PC-9 (cell line): ENCODE results near the gene CD83. TPM values are rescaled to one million over a fixed set of nuclear protein-coding genes. Genes with fewer than 3 reads are reported as not detected.

ENCODE experiments used
- BruUV-seq: library from RNA; stranded (reverse); fragments of 400-500 nt; replicated peaks from 2 replicates; lab custom pipeline; 2021; lab: Mats Ljungman, UMichigan
- CTCF ChIA-PET: fragments of 300-600 bp; sonication (Branson Sonifier 250); formaldehyde crosslinking; loops from one replicate; lab custom pipeline; 2022; ENCODE audit warnings: antibody characterized with exemption; lab: Charles Lee
- POLR2A ChIA-PET: fragments of 300-600 bp; sonication (Branson Sonifier 250); formaldehyde crosslinking; loops from one replicate; lab custom pipeline; 2022; ENCODE audit warnings: antibody characterized with exemption; ENCODE audit not compliant: unreplicated experiment; lab: Charles Lee
- DNase-seq, 2 experiments: peaks; one replicate each; pipeline versions ENCODE4 v3.0.0 to v3.0.0-alpha.2; 2015 to 2022; ENCODE audit warnings: mixed read lengths in 1 of 2
- H2AFZ ChIP-seq: fragments of 200-600 bp; sonication (generic); 2 replicates; pipeline ENCODE4 v1.8.1; 2017; ENCODE audit warnings: antibody characterized with exemption
- H3F3A ChIP-seq: fragments of 200-600 bp; sonication (generic); 2 replicates; pipeline ENCODE4 v1.8.1; 2017; ENCODE audit warnings: antibody characterized with exemption, mild to moderate bottlenecking, low read depth; ENCODE audit not compliant: insufficient read depth
- H3K27ac ChIP-seq: fragments of 200-600 bp; sonication (generic); 2 replicates; pipeline ENCODE4 v1.6.1; 2016; ENCODE audit warnings: mixed run types
- H3K27me3 ChIP-seq: fragments of 200-600 bp; sonication (generic); 2 replicates; pipeline ENCODE4 v1.6.1; 2016; ENCODE audit warnings: low read depth, mixed run types; ENCODE audit not compliant: insufficient read depth
- H3K36me3 ChIP-seq: fragments of 200-600 bp; sonication (generic); 2 replicates; pipeline ENCODE4 v1.6.1; 2016; ENCODE audit warnings: low read depth, mixed run types
- H3K4me1 ChIP-seq: fragments of 200-600 bp; sonication (generic); replicated peaks from 2 replicates; pipeline ENCODE4 v1.6.1; 2016; ENCODE audit warnings: mixed run types; ENCODE audit not compliant: insufficient read depth
- H3K4me2 ChIP-seq: fragments of 200-600 bp; sonication (generic); 2 replicates; pipeline ENCODE4 v1.6.1; 2017; ENCODE audit warnings: mixed run types
- H3K4me3 ChIP-seq: fragments of 200-600 bp; sonication (generic); 2 replicates; pipeline ENCODE4 v1.6.1; 2016; ENCODE audit warnings: mixed run types
- H3K79me2 ChIP-seq: fragments of 200-600 bp; sonication (generic); 2 replicates; pipeline ENCODE4 v1.6.1; 2017; ENCODE audit warnings: low read depth, mixed run types
- H3K9me2 ChIP-seq: fragments of 200-600 bp; sonication (generic); 2 replicates; pipeline ENCODE4 v1.8.1; 2017; ENCODE audit warnings: mild to moderate bottlenecking; ENCODE audit not compliant: insufficient read depth
- H3K9me3 ChIP-seq: fragments of 200-600 bp; sonication (generic); 2 replicates; pipeline ENCODE4 v1.8.1; 2016; ENCODE audit warnings: low read depth; ENCODE audit not compliant: insufficient read depth
- H4K20me1 ChIP-seq: fragments of 200-600 bp; sonication (generic); 2 replicates; pipeline ENCODE4 v1.8.1; 2017; ENCODE audit not compliant: insufficient read depth
- EZH2 ChIP-seq: fragments of 200-600 bp; sonication (generic); IDR thresholded peaks from 2 replicates; pipeline ENCODE4 v1.8.0; 2017; ENCODE audit warnings: antibody characterized with exemption, low read depth
- intact Hi-C: fragments of 100-400 bp; cut with micrococcal nuclease; formaldehyde crosslinking; loops from one replicate; pipeline ENCODE4 v1.10.0; 2022; ENCODE audit not compliant: unreplicated experiment
- total RNA-seq: library from RNA; stranded (reverse); gene quantifications from 2 replicates; pipeline ENCODE4 v1.2.3, GENCODE V29; 2021
- TF ChIP-seq, protein P1 (sequence below): fragments of 200-600 bp; sonication (generic); conservative IDR thresholded peaks from 2 replicates; pipeline ENCODE4 v1.6.1; 2017; ENCODE audit warnings: mixed run types, antibody characterized with exemption, mild to moderate bottlenecking, moderate library complexity

The CD83 gene
- total RNA-seq, 1 experiment from 2014 or later: 3.6 TPM

GRCh38 chr6:14102383-14102782 lies 15.2 kb upstream of the CD83 start:
- intact Hi-C loops: no loop called here
- Histone ChIP-seq H3K79me2 (no peaks in the 10 kb centered on the region), H3K36me3 (no peaks in the 10 kb centered on the region), H3K27ac (no peak overlapping the region), H3K4me3 (no peak overlapping the region), H2AFZ (no peak overlapping the region), H3K9me2 (no peaks in the 10 kb centered on the region), H3K4me1 (no peaks in the 10 kb centered on the region), H3F3A (no peaks in the 10 kb centered on the region), H4K20me1 (no peaks in the 10 kb centered on the region), H3K9me3 (peaks cover 3% of the 10 kb centered on the region; the same call in 1 of the 2 replicates), H3K27me3 (peaks cover 24% of the 10 kb centered on the region; the same call in 1 of the 2 replicates), H3K4me2 (no peak overlapping the region)
- DNase-seq: no peak
- no peak for TF ChIP-seq EZH2
- TF ChIP-seq, protein P1, sequence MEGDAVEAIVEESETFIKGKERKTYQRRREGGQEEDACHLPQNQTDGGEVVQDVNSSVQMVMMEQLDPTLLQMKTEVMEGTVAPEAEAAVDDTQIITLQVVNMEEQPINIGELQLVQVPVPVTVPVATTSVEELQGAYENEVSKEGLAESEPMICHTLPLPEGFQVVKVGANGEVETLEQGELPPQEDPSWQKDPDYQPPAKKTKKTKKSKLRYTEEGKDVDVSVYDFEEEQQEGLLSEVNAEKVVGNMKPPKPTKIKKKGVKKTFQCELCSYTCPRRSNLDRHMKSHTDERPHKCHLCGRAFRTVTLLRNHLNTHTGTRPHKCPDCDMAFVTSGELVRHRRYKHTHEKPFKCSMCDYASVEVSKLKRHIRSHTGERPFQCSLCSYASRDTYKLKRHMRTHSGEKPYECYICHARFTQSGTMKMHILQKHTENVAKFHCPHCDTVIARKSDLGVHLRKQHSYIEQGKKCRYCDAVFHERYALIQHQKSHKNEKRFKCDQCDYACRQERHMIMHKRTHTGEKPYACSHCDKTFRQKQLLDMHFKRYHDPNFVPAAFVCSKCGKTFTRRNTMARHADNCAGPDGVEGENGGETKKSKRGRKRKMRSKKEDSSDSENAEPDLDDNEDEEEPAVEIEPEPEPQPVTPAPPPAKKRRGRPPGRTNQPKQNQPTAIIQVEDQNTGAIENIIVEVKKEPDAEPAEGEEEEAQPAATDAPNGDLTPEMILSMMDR: no peak
- POLR2A ChIA-PET: no interaction called here
- no TSS peak for BruUV-seq
- CTCF ChIA-PET: no interaction called here

DNA sequence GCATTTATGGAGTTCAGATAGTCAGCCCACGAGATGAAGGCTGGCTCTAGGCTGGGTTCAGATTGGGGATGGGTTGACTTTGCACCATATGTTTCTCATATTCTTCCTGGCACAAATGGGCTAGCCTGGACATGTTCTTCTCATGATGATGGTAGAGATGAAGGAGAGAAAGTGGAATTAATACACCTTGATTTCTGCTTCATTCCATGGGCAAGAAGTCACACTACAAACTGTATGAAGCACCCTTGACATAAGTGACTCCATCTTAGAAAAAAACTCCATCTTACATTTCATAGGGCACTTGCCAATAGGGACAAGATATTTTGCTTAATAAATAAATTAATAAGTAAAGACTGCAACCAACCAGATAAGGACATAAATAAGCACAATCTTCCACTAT lies 12.0 kb upstream of the CD83 start:
- H3K4me3 ChIP-seq: no peak overlapping the region

GRCh38 chr6:14107000-14107399 lies 10.6 kb upstream of the CD83 start:
- ChIA-PET POLR2A (no interaction called here), CTCF (no interaction called here)
- Histone ChIP-seq H3K27me3 (peaks cover 24% of the 10 kb centered on the region; the same call in 1 of the 2 replicates), H3K4me2 (no peak overlapping the region), H3K4me3 (no peak overlapping the region), H3K27ac (no peak overlapping the region), H3K9me2 (no peaks in the 10 kb centered on the region), H4K20me1 (no peaks in the 10 kb centered on the region), H3K4me1 (no peaks in the 10 kb centered on the region), H3K79me2 (no peaks in the 10 kb centered on the region), H2AFZ (no peak overlapping the region), H3K36me3 (no peaks in the 10 kb centered on the region), H3K9me3 (peaks cover 6% of the 10 kb centered on the region; the same call in 1 of the 2 replicates), H3F3A (no peaks in the 10 kb centered on the region)
- DNase-seq: no peak
- no peak for TF ChIP-seq EZH2
- TF ChIP-seq, protein P1: no peak
- no TSS peak for BruUV-seq
- intact Hi-C loops: no loop called here

More for the DNA sequence above, 12.0 kb upstream of the CD83 start:
- BruUV-seq: no TSS peak
- ChIA-PET CTCF (no interaction called here), POLR2A (no interaction called here)
- H3K4me1 ChIP-seq: no peaks in the 10 kb centered on the region
- H4K20me1 ChIP-seq: no peaks in the 10 kb centered on the region
- intact Hi-C loops: no loop called here
- no peaks in the 10 kb centered on the region for H3K79me2 ChIP-seq
- no peak for DNase-seq
- no peaks in the 10 kb centered on the region for H3F3A ChIP-seq
- no peak overlapping the region for H2AFZ ChIP-seq
- H3K4me2 ChIP-seq: no peak overlapping the region
- no peak for TF ChIP-seq EZH2
- H3K36me3 ChIP-seq: no peaks in the 10 kb centered on the region
- H3K9me3 ChIP-seq: peaks cover 6% of the 10 kb centered on the region; the same call in 1 of the 2 replicates
- no peaks in the 10 kb centered on the region for H3K9me2 ChIP-seq
- no peak overlapping the region for H3K27ac ChIP-seq
- H3K27me3 ChIP-seq: peaks cover 24% of the 10 kb centered on the region; the same call in 1 of the 2 replicates
